ENCODE results near the gene FIP1L1.
"Not testable (repeated sequence)": the region's sequence is repeated elsewhere in the genome, so short reads cannot be mapped to it uniquely, and the experiment has no call there.

The FIP1L1 gene

GRCh38 chr4:53376900-53377299, 541 bp upstream of the FIP1L1 start:
- DNase-seq (ENCODE audit: low read depth), result no peak

DNA sequence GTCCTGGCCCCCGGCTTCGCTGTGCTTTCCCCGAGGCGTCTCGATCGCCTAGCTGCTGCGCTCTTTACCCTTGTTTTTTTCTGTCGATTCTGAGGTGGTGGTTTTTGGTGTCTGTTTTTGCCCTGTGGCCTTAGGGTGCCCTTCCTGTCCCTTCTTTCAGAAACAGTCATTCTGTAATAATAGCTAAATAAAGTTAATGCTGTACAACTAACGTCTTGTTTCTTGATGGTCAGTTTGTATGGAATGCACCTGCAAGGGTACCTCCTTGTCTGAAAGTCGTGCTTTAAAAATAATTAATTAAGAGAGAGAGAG, 686 bp downstream of the FIP1L1 start:
- DNase-seq (ENCODE audit: low read depth), result no peak

- peak; percentile 29 for DNase-seq (ENCODE audit: low read depth)
These were observed 2.8 kb downstream of the FIP1L1 start for GRCh38 chr4:53380221-53380620.

- not testable (repeated sequence) for DNase-seq (ENCODE audit: low read depth)
These were observed 32.0 kb downstream of the FIP1L1 start for GRCh38 chr4:53409479-53409878.

GRCh38 chr4:53419208-53419607, 41.8 kb downstream of the FIP1L1 start:
- DNase-seq (ENCODE audit: low read depth), result no peak

DNA sequence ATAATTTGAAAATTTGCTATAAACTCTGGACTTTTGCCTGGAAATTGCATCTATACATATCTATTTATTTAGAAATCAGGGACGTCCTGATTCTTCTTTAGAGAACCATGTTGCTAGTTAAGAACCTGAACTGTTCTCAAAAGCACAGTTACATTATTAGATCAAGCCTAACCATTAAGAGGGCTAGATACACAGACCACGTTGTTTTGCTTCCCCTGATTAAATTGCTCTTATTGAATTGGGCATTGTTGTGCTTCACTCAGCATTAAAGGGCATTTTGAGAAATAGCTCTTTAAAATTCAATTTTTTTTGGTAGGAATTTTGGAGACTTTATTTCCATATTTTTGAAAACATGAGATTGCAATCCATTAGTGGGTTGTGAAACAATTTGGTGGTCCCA, 44.4 kb downstream of the FIP1L1 start:
- no peak for DNase-seq (ENCODE audit: low read depth)

GRCh38 chr4:53422367-53422766, 44.9 kb downstream of the FIP1L1 start:
- DNase-seq (ENCODE audit: low read depth), result no peak

DNA sequence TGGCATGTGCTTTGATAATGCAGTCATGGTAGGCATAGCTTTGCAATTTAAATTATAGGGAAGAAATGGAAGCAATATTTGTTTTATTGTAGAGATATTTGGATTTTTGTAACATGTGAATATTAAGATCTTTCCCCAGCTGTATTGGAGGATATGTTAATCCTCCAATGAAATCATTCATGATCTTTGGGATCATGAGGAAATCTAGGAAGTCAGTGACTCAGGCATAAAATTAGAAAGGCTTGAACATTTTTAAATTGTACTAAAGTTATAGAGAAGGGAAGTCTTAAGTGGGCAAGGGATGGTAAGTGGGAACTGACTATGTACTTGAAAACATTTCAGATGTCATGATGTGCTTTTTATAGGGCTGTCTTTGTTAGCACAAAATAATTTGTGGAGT, 46.8 kb downstream of the FIP1L1 start:
- DNase-seq (ENCODE audit: low read depth), result peak; percentile 6

- no peak for DNase-seq (ENCODE audit: low read depth)
These were observed 49.9 kb downstream of the FIP1L1 start for GRCh38 chr4:53427366-53427765.

GRCh38 chr4:53431052-53431451, 53.6 kb downstream of the FIP1L1 start:
- no peak for DNase-seq (ENCODE audit: low read depth)

DNA sequence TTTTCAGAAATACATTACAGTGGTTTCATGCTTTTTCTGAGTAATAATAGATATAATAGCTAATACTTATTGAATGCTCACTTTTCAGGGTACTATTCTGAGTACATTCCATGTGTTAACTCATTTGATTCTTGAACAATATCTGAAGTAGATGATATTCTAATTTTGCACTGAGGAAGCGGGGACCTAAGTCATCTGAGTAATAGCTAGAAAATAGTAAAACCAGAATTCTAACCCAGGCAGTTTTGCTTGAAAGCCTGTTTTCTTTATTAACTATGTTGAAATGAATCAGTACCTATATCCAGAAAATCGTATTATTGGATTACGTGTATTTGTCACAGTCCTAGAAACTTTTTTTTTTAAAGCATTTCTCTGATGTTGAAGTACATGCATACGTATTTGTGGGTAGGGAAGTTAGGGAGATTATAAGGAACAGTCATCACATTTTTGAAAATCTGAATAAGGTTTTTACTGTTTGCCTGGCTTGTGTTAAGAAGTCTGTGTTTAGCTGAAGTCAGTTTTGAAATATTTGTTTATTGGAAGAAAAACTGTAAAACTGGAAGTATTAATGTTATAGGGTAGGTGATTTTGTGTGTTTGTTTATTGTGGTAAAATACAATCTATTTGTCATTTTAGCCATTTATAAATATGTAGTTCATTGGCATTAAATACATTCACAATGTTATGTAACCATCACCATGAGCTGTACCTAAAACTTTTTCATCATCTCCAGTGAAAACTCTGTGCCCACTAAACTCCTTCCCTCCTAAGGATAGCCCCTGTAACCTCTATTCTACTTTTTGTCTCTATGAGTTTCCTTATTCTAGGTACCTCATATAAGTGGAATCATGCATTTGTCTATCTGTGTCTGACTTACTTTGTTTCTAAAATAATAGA, 55.3 kb downstream of the FIP1L1 start:
- no peak for DNase-seq (ENCODE audit: low read depth)

DNA sequence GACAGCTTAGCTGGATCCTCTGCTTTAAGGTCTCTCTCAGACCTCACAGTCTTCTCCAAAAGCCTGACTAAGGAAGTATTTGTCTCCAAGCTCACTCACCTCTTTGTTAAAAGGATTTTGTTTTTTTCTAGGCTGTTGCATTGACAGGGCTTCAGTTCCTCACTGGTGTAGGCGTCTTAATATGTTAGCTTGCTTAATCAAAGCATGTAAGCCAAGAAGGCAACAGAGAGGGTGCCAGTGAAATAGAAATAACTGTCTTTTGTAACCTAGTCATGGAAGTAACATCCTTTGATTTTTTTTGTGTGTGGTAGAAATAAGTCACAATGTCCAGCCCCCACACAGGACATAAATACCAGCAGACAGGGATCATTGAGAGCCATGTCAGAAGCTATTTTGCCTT, 58.8 kb downstream of the FIP1L1 start:
- DNase-seq (ENCODE audit: low read depth), result peak; percentile 4

- no peak for DNase-seq (ENCODE audit: low read depth)
These were observed 64.1 kb downstream of the FIP1L1 start for GRCh38 chr4:53441564-53441963.

- DNase-seq (ENCODE audit: low read depth), result no peak
These were observed 67.5 kb downstream of the FIP1L1 start for GRCh38 chr4:53444954-53445353.

GRCh38 chr4:53450773-53451172, 73.3 kb downstream of the FIP1L1 start:
- peak; percentile 53 for DNase-seq (ENCODE audit: low read depth)

DNA sequence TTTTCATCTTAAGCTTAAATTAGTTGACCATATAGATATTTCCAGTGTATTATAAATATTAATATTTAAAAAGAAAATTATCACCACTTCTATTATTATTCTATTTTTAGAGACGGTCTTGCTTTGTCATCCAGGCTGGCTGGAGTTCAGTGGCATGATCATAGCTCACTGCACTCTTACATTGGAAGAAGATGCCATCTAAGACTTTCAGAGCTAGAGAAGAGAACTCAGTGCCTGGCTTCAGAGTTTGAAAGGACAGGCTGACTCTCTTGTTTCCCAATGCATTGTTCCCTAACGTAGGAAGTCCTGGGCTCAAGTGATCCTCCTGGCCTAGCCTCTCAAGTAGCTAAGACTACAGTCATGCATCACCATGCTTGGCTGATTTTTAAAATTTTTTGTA, 75.9 kb downstream of the FIP1L1 start:
- peak; percentile 46 for DNase-seq (ENCODE audit: low read depth)

- DNase-seq (ENCODE audit: low read depth), result peak; percentile 30
These were observed 78.3 kb downstream of the FIP1L1 start for GRCh38 chr4:53455766-53456165.

GRCh38 chr4:53456178-53456577, 78.7 kb downstream of the FIP1L1 start:
- no peak for DNase-seq (ENCODE audit: low read depth)

DNA sequence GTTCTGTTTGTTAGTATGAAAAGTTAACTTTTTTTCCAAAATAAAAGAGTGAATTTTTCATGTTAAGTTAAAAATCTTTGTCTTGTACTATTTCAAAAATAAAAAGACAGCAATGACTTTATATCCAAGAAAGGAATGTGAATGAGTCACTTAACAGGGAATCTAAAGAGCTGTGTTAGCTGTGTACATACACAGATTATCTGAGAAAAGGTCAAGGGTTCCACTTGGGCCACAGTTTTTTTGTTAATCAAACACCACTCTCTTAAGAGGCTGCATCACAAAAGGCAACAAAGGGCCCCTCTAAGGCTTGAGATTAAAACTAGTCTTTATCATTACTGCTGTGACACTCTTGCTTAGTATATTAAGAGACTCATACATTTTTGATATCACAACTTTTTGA, 82.1 kb downstream of the FIP1L1 start:
- peak; percentile 74 for DNase-seq (ENCODE audit: low read depth)

- peak; percentile 35 for DNase-seq (ENCODE audit: low read depth)
These were observed 83.8 kb downstream of the FIP1L1 start for GRCh38 chr4:53461244-53461643.

DNA sequence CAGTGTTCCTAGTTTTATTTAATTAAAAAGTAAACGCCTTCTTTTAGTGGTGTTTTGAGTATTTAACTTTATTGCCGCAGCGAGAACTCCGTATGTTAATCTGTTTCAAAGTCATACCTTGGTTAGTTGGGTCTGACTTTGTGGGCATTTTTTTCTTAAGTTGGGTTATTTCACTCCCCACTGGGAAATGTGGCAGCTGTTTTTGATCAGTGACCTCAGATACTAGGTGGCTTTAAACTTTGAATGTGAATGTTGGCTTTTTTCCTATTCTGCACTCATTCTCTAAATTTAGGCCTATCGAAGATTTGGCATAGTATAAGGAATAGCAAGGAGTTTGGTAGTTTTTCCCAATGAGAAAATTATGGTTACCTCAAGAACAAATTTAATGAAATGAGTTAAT, 85.9 kb downstream of the FIP1L1 start:
- peak; percentile 16 for DNase-seq (ENCODE audit: low read depth)

- DNase-seq (ENCODE audit: low read depth), result no peak
These were observed 87.8 kb downstream of the FIP1L1 start for GRCh38 chr4:53465281-53465680.

GRCh38 chr4:53465891-53466290, 88.5 kb downstream of the FIP1L1 start:
- DNase-seq (ENCODE audit: low read depth), result no peak

GRCh38 chr4:53466576-53466975, 89.1 kb downstream of the FIP1L1 start:
- DNase-seq (ENCODE audit: low read depth), result not testable (repeated sequence)
